Body of pancreas (tissue), 4 donors: ENCODE measurements around the gene RNPEPL1.

ENCODE experiments used
- CTCF ChIP-seq, 7 experiments: fragments of 450-650 bp in 4 of 7; fragments of 200-600 bp in 3 of 7; sonication (generic) in 3 of 7; IDR thresholded peaks; one replicate each; pipeline ENCODE4 v1.5.1; 2016 to 2019; ENCODE audit warnings: antibody characterized with exemption in 7 of 7
- POLR2A ChIP-seq, 3 donors: fragments of 450-650 bp; IDR thresholded peaks; one replicate each; pipeline ENCODE4 v1.6.1; 2016; ENCODE audit warnings: antibody characterized with exemption in 3 of 3, mild to moderate bottlenecking in 2 of 3

- TF ChIP-seq POLR2A (IDR thresholded peaks at IDR 0.05) (no peak), CTCF (IDR thresholded peaks at IDR 0.05) (no peak)
These were observed 10.5 kb upstream of the RNPEPL1 start, which contains the start of gene ANKMY1 for GRCh38 chr2:240557808-240558207.
